GM18861 (cell line): ENCODE data around the gene UNC45B.
"Not testable (repeated sequence)": the region's sequence is repeated elsewhere in the genome, so short reads cannot be mapped to it uniquely, and the experiment has no call there.

Experiments used
- ATAC-seq: cut with Tn5 transposase; IDR thresholded peaks from one replicate; pipeline ENCODE4 v1.9.1; 2021; ENCODE audit not compliant: unreplicated experiment

The UNC45B gene

GRCh38 chr17:35214192-35214591 lies 66.6 kb downstream of the UNC45B start:
- no peak for ATAC-seq

- ATAC-seq = no peak
Observed at GRCh38 chr17:35214631-35215273, 67.1 kb downstream of the UNC45B start.

- ATAC-seq = no peak
Observed at GRCh38 chr17:35217107-35217506, 69.5 kb downstream of the UNC45B start.

GRCh38 chr17:35218915-35219314 lies 71.3 kb downstream of the UNC45B start:
- no peak for ATAC-seq

GRCh38 chr17:35222452-35222851 lies 74.8 kb downstream of the UNC45B start:
- ATAC-seq = no peak

GRCh38 chr17:35224436-35224835 lies 76.8 kb downstream of the UNC45B start:
- ATAC-seq = no peak

- ATAC-seq = no peak
Observed at GRCh38 chr17:35227546-35227945, 79.9 kb downstream of the UNC45B start.

GRCh38 chr17:35229638-35230037 lies 82.0 kb downstream of the UNC45B start:
- no peak for ATAC-seq

GRCh38 chr17:35234315-35234714 lies 86.7 kb downstream of the UNC45B start:
- not testable (repeated sequence) for ATAC-seq

GRCh38 chr17:35235289-35235688 lies 87.7 kb downstream of the UNC45B start:
- ATAC-seq = no peak

- ATAC-seq = no peak
Observed at GRCh38 chr17:35235917-35236316, 88.3 kb downstream of the UNC45B start.

- ATAC-seq = no peak
Observed at GRCh38 chr17:35236821-35237220, 89.2 kb downstream of the UNC45B start.

- ATAC-seq = no peak
Observed at GRCh38 chr17:35238821-35239220, 91.2 kb downstream of the UNC45B start.
